IMR-90 (cell line): Measurements from ENCODE around the gene YPEL2. TPM values are rescaled to one million over a fixed set of nuclear protein-coding genes. Genes with fewer than 3 reads are reported as not detected.

Experiments used
- ATAC-seq: fragments of 200-7000 bp; cut with Tn5 transposase; 2 replicates; pipeline ENCODE4 v1.9.1; 2020; ENCODE audit warnings: low read depth, mild to moderate bottlenecking, moderate library complexity
- BruUV-seq: library from RNA; stranded (reverse); fragments of 400-500 nt; replicated peaks from 2 replicates; lab custom pipeline; 2021; lab: Mats Ljungman, UMichigan
- CTCF ChIA-PET: fragments of 300-600 bp; formaldehyde crosslinking; extraction: SDS; loops from one replicate; lab custom pipeline; 2021; ENCODE audit warnings: antibody characterized with exemption; lab: Yijun Ruan, JAX
- POLR2A ChIA-PET: fragments of 300-600 bp; sonication (Branson Sonifier 250); formaldehyde crosslinking; loops from one replicate; lab custom pipeline; 2022; ENCODE audit warnings: antibody characterized with exemption; ENCODE audit not compliant: unreplicated experiment; lab: Charles Lee
- DNase-seq: peaks from one replicate; pipeline ENCODE4 v3.0.0; 2013
- H2AFZ ChIP-seq: replicated peaks from 2 replicates; pipeline ENCODE3; 2013; ENCODE audit warnings: low read length, mild to moderate bottlenecking; ENCODE audit not compliant: poor library complexity
- H2AK5ac ChIP-seq: 2 replicates; pipeline ENCODE4 v1.6.1; 2013; ENCODE audit warnings: low read depth, low read length, inconsistent platforms
- H2AK9ac ChIP-seq: replicated peaks from 2 replicates; pipeline ENCODE3; 2013; ENCODE audit warnings: mild to moderate bottlenecking, low read depth, low read length, moderate library complexity; ENCODE audit not compliant: poor library complexity
- H2BK120ac ChIP-seq: 2 replicates; pipeline ENCODE4 v1.6.1; 2013; ENCODE audit warnings: low read depth, low read length, inconsistent platforms
- H2BK15ac ChIP-seq: 3 replicates; pipeline ENCODE4 v1.6.1; 2013; ENCODE audit warnings: low read depth, low read length, inconsistent platforms
- H2BK20ac ChIP-seq: 2 replicates; pipeline ENCODE4 v1.6.1; 2013; ENCODE audit warnings: low read depth, mild to moderate bottlenecking, inconsistent platforms, low read length, moderate library complexity
- H2BK5ac ChIP-seq: 2 replicates; pipeline ENCODE4 v1.6.1; 2013; ENCODE audit warnings: mild to moderate bottlenecking, low read depth, low read length, inconsistent platforms; ENCODE audit not compliant: poor library complexity, severe bottlenecking
- H3K14ac ChIP-seq: replicated peaks from 2 replicates; pipeline ENCODE4 v1.6.1; 2013; ENCODE audit warnings: low read depth, low read length, inconsistent platforms
- H3K18ac ChIP-seq: 2 replicates; pipeline ENCODE4 v1.6.1; 2013; ENCODE audit warnings: low read depth, low read length, control low read depth
- H3K23ac ChIP-seq: 2 replicates; pipeline ENCODE4 v1.6.1; 2013; ENCODE audit warnings: low read depth, low read length, inconsistent platforms
- H3K27ac ChIP-seq: 2 replicates; pipeline ENCODE4 v1.5.1; 2013; ENCODE audit warnings: mild to moderate bottlenecking, control low read depth, low read length; ENCODE audit not compliant: insufficient read depth
- H3K27me3 ChIP-seq: 2 replicates; pipeline ENCODE4 v1.6.1; 2013; ENCODE audit warnings: low read length; ENCODE audit not compliant: control insufficient read depth, insufficient read depth
- H3K36me3 ChIP-seq: 2 replicates; pipeline ENCODE4 v1.6.1; 2013; ENCODE audit warnings: low read length, mixed read lengths; ENCODE audit not compliant: control insufficient read depth, insufficient read depth
- H3K4ac ChIP-seq: 2 replicates; pipeline ENCODE4 v1.6.1; 2013; ENCODE audit warnings: low read depth, low read length, inconsistent platforms
- H3K4me1 ChIP-seq: 2 replicates; pipeline ENCODE4 v1.6.1; 2013; ENCODE audit warnings: low read length, mixed read lengths; ENCODE audit not compliant: control insufficient read depth, insufficient read depth
- H3K4me2 ChIP-seq: 2 replicates; pipeline ENCODE4 v1.6.1; 2013; ENCODE audit warnings: low read depth, mild to moderate bottlenecking, control low read depth, low read length, moderate library complexity
- H3K4me3 ChIP-seq: 2 replicates; pipeline ENCODE4 v1.5.1; 2013; ENCODE audit warnings: low read depth, mild to moderate bottlenecking, control low read depth, low read length, moderate library complexity; ENCODE audit not compliant: insufficient read depth
- H3K56ac ChIP-seq: 2 replicates; pipeline ENCODE4 v1.6.1; 2013; ENCODE audit warnings: low read length, inconsistent platforms; ENCODE audit not compliant: insufficient read depth; ENCODE audit errors: extremely low read depth
- H3K79me1 ChIP-seq, 2 experiments: 2 replicates each; pipeline ENCODE4 v1.6.1; 2013; ENCODE audit warnings: low read length in 2 of 2, inconsistent platforms in 1 of 2, low read depth in 1 of 2
- H3K9ac ChIP-seq: 2 replicates; pipeline ENCODE4 v1.6.1; 2013; ENCODE audit warnings: low read depth, low read length, control low read depth
- H3K9me1 ChIP-seq: 2 replicates; pipeline ENCODE4 v1.6.1; 2013; ENCODE audit warnings: low read length, inconsistent platforms; ENCODE audit not compliant: insufficient read depth
- H3K9me3 ChIP-seq: 2 replicates; pipeline ENCODE4 v1.6.1; 2013; ENCODE audit warnings: low read length; ENCODE audit not compliant: control insufficient read depth, insufficient read depth
- H4K20me1 ChIP-seq: 2 replicates; pipeline ENCODE4 v1.6.1; 2013; ENCODE audit warnings: low read length, inconsistent platforms; ENCODE audit not compliant: insufficient read depth
- H4K5ac ChIP-seq: 2 replicates; pipeline ENCODE4 v1.6.1; 2013; ENCODE audit warnings: mild to moderate bottlenecking, low read depth, low read length, control low read depth
- H4K8ac ChIP-seq, 2 experiments: 2 replicates each; pipeline ENCODE4 v1.6.1; 2013; ENCODE audit warnings: low read depth in 2 of 2, low read length in 2 of 2, control low read depth in 1 of 2, inconsistent platforms in 1 of 2
- H4K91ac ChIP-seq: 2 replicates; pipeline ENCODE4 v1.6.1; 2013; ENCODE audit warnings: low read depth, low read length, inconsistent platforms; ENCODE audit not compliant: insufficient read depth
- BHLHE40 ChIP-seq: fragments of 150-350 bp; IDR thresholded peaks from 2 replicates; pipeline ENCODE4 v1.6.1; 2016; ENCODE audit warnings: mild to moderate bottlenecking, low read depth, low read length
- CEBPB ChIP-seq: IDR thresholded peaks from 2 replicates; pipeline ENCODE4 v1.6.1; 2012; ENCODE audit warnings: low read depth, low read length, improper control_type of control experiment
- CTCF ChIP-seq: conservative IDR thresholded peaks from 2 replicates; pipeline ENCODE4 v1.5.1; 2012; ENCODE audit warnings: mild to moderate bottlenecking, low read depth, low read length, improper control_type of control experiment
- FOS ChIP-seq: fragments of 150-350 bp; IDR thresholded peaks from 2 replicates; pipeline ENCODE4 v1.6.1; 2016; ENCODE audit warnings: low read depth, low read length
- MAFK ChIP-seq: IDR thresholded peaks from 2 replicates; pipeline ENCODE4 v1.6.1; 2012; ENCODE audit warnings: low read depth, low read length, improper control_type of control experiment
- MAZ ChIP-seq: IDR thresholded peaks from 2 replicates; pipeline ENCODE4 v1.6.1; 2012; ENCODE audit warnings: low read depth, mild to moderate bottlenecking, low read length, improper control_type of control experiment, moderate library complexity, borderline replicate concordance
- MXI1 ChIP-seq: IDR thresholded peaks from 2 replicates; pipeline ENCODE4 v1.6.1; 2012; ENCODE audit warnings: low read depth, mild to moderate bottlenecking, low read length, moderate library complexity, borderline replicate concordance
- POLR2A ChIP-seq: IDR thresholded peaks from 2 replicates; pipeline ENCODE4 v1.6.1; 2012; ENCODE audit warnings: mild to moderate bottlenecking, low read depth, low read length
- RCOR1 ChIP-seq: IDR thresholded peaks from 2 replicates; pipeline ENCODE4 v1.6.1; 2012; ENCODE audit warnings: mild to moderate bottlenecking, low read length, improper control_type of control experiment; ENCODE audit not compliant: insufficient replicate concordance
- RFX5 ChIP-seq: IDR thresholded peaks from 2 replicates; pipeline ENCODE4 v1.8.0; 2012; ENCODE audit warnings: low read depth, mild to moderate bottlenecking, low read length, moderate library complexity
- SMC3 ChIP-seq: fragments of 150-350 bp; IDR thresholded peaks from 2 replicates; pipeline ENCODE4 v1.6.1; 2016; ENCODE audit warnings: low read depth, mild to moderate bottlenecking, antibody characterized with exemption, low read length, moderate library complexity
- WGBS, 2 experiments: methylation state at CpG; one replicate each; pipeline versions ENCODE4 v1.1.5 to v1.1.7; 2013; ENCODE audit warnings: missing lambda C conversion rate in 2 of 2; ENCODE audit not compliant: insufficient read length in 1 of 2; ENCODE audit errors: extremely low coverage in 2 of 2; 5-methylcytosine and 5-hydroxymethylcytosine counted together
- dilution Hi-C: fragments of 300-500 bp; cut with HindIII; formaldehyde crosslinking; loops from one replicate; pipeline ENCODE4 v1.14.3; 2018; ENCODE audit warnings: low sequenced_read_pairs; ENCODE audit not compliant: unreplicated experiment
- in situ Hi-C: fragments of 300-500 bp; cut with MboI; formaldehyde crosslinking; loops from 3 replicates; pipeline ENCODE4 v1.14.3; 2019; ENCODE audit warnings: low sequenced_read_pairs, inconsistent platforms, mixed read lengths
- intact Hi-C: fragments of 100-400 bp; cut with micrococcal nuclease; formaldehyde crosslinking; loops from 2 replicates; pipeline ENCODE4 v1.10.0; 2022
- polyA plus RNA-seq, 3 experiments: library from polyadenylated mRNA; depleted of rRNA; stranded (reverse); fragments of >200 nt; gene quantifications; 2 replicates each; pipeline ENCODE4 v1.2.3, GENCODE V29; 2012; ENCODE audit warnings: low replicate concordance in 1 of 3
- total RNA-seq: library from RNA; depleted of rRNA; stranded (reverse); fragments of >200 nt; gene quantifications from 2 replicates; pipeline ENCODE4 v1.2.3, GENCODE V29; 2012

The YPEL2 gene
- total and polyA plus RNA-seq, 2 of the 4 experiments (the other 2 are of a cell fraction), result 2.3 to 3.4 TPM

GRCh38 chr17:59328601-59329000 is 2.9 kb upstream of the YPEL2 start:
- WGBS, 2 experiments, result no CpG with 5 or more reads among the region's 2 CpGs
- Histone ChIP-seq H2BK15ac (no peak overlapping the region), H2BK120ac (no peak overlapping the region), H3K4me2 (no peak overlapping the region), H3K79me1 (peaks cover 0 to 6% of the 10 kb centered on the region in 2 experiments; a peak in 1 of 4 replicates), H3K18ac (no peak overlapping the region), H2AK5ac (no peak overlapping the region), H3K27ac (no peak overlapping the region), H2AK9ac (no peak overlapping the region), H3K9ac (no peak overlapping the region), H3K4ac (no peak overlapping the region; the same call in 1 of the 2 replicates), H4K20me1 (no peaks in the 10 kb centered on the region; the same call in 1 of the 2 replicates), H3K9me3 (no peaks in the 10 kb centered on the region), H3K4me3 (no peak overlapping the region), H3K9me1 (no peaks in the 10 kb centered on the region), H3K14ac (no peak overlapping the region), H2AFZ (no peak overlapping the region), H2BK20ac (no peak overlapping the region), H4K91ac (no peak overlapping the region), H2BK5ac (no peak overlapping the region), H3K23ac (no peak overlapping the region), H3K27me3 (peaks cover 9% of the 10 kb centered on the region), H4K8ac (no peak overlapping the region), H3K36me3 (no peaks in the 10 kb centered on the region), H3K4me1 (peaks cover 12% of the 10 kb centered on the region), H4K5ac (no peak overlapping the region), H3K56ac (no peak overlapping the region)
- DNase-seq, result no peak
- no peak for ATAC-seq
- ChIA-PET CTCF (interaction anchor here (0.5 to 1.0 kb wide), 2 partner anchors 17 to 184 kb away, joined by 3 to 4 read pairs; no protein-coding TSS in a partner anchor), POLR2A (no interaction called here)
- intact Hi-C loops (no loop called here), in situ Hi-C loops (no loop called here), dilution Hi-C loops (no loop called here)
- no TSS peak for BruUV-seq
- no peak for TF ChIP-seq MXI1
- TF ChIP-seq MAFK, result no peak
- no peak for TF ChIP-seq RFX5
- no peak for TF ChIP-seq MAZ
- TF ChIP-seq CTCF, result no peak
- TF ChIP-seq CEBPB, result no peak
- no peak for TF ChIP-seq SMC3
- TF ChIP-seq POLR2A, result no peak
- no peak for TF ChIP-seq BHLHE40
- TF ChIP-seq FOS, result no peak
- no peak for TF ChIP-seq RCOR1
